ENCODE data around the gene USP22. TPM values are rescaled to one million over a fixed set of nuclear protein-coding genes. Genes with fewer than 3 reads are reported as not detected.
"Not testable (repeated sequence)": the region's sequence is repeated elsewhere in the genome, so short reads cannot be mapped to it uniquely, and the experiment has no call there.

Gene USP22
- total and polyA plus RNA-seq, 4 donors: 27.2 to 109 (median 58.1) TPM

GRCh38 chr17:21085707-21086106, 42.9 kb upstream of the USP22 start:
- Histone ChIP-seq H3K36me3 (ENCODE audit: control insufficient read depth in 4 of 4, insufficient read depth in 3 of 4, low read depth in 1 of 4, low read length in 3 of 4) (no peaks in the 10 kb centered on the region), H3K9me3 (ENCODE audit: control insufficient read depth in 4 of 4, low read length in 3 of 4) (no peaks in the 10 kb centered on the region), H3K27ac (ENCODE audit: low read depth in 1 of 2, low read length in 2 of 2) (no peak overlapping the region), H3K4me3 (ENCODE audit: low read depth in 1 of 3, low read length in 3 of 3) (no peak overlapping the region), H3K4me1 (ENCODE audit: control insufficient read depth in 4 of 4, insufficient read depth in 4 of 4, low read length in 3 of 4) (no peaks in the 10 kb centered on the region), H3K9ac (ENCODE audit: low read depth in 1 of 2, low read length in 2 of 2) (no peak overlapping the region), H3K27me3 (ENCODE audit: control insufficient read depth in 4 of 4, insufficient read depth in 4 of 4, low read length in 3 of 4) (peaks cover 0 to 5% (median 0%) of the 10 kb centered on the region in 4 donors)
- 89% methylated on average over 32 of the region's 32 CpGs for WGBS
- TF ChIP-seq FOXA2 (IDR thresholded peaks at IDR 0.05): no peak
- TF ChIP-seq REST (IDR thresholded peaks at IDR 0.05): no peak
- TF ChIP-seq HNF4A (conservative IDR thresholded peaks at IDR 0.05): no peak
- TF ChIP-seq FOXA1 (IDR thresholded peaks at IDR 0.05): no peak
- no peak for TF ChIP-seq TAF1 (conservative IDR thresholded peaks at IDR 0.05)
- no peak for TF ChIP-seq MAX (IDR thresholded peaks at IDR 0.05)
- TF ChIP-seq JUND (IDR thresholded peaks at IDR 0.05): no peak
- TF ChIP-seq GABPA (IDR thresholded peaks at IDR 0.05 in 1 of 2, conservative IDR thresholded peaks at IDR 0.05 in 1 of 2): no peak
- no peak for TF ChIP-seq EGR1 (IDR thresholded peaks at IDR 0.05; ENCODE audit: low read depth in 2 of 2)
- no peak for TF ChIP-seq YY1 (IDR thresholded peaks at IDR 0.05)
- no peak for TF ChIP-seq SP1 (IDR thresholded peaks at IDR 0.05)
- TF ChIP-seq NR2F2 (IDR thresholded peaks at IDR 0.05): no peak
- no peak for TF ChIP-seq ZBTB33 (IDR thresholded peaks at IDR 0.05)
- no peak for TF ChIP-seq CTCF (IDR thresholded peaks at IDR 0.05; ENCODE audit: low read depth, low read length, missing input control)
- TF ChIP-seq ATF3 (IDR thresholded peaks at IDR 0.05): no peak
- TF ChIP-seq RXRA (IDR thresholded peaks at IDR 0.05): no peak
- no peak for DNase-seq (ENCODE audit: low spot score)

- H3K27ac ChIP-seq (ENCODE audit: low read depth in 1 of 2, low read length in 2 of 2); H3K36me3 ChIP-seq (ENCODE audit: control insufficient read depth in 4 of 4, insufficient read depth in 3 of 4, low read depth in 1 of 4, low read length in 3 of 4); DNase-seq (ENCODE audit: low spot score); H3K9me3 ChIP-seq (ENCODE audit: control insufficient read depth in 4 of 4, low read length in 3 of 4); H3K9ac ChIP-seq (ENCODE audit: low read depth in 1 of 2, low read length in 2 of 2); H3K4me3 ChIP-seq (ENCODE audit: low read depth in 1 of 3, low read length in 3 of 3); H3K4me1 ChIP-seq (ENCODE audit: control insufficient read depth in 4 of 4, insufficient read depth in 4 of 4, low read length in 3 of 4); H3K27me3 ChIP-seq (ENCODE audit: control insufficient read depth in 4 of 4, insufficient read depth in 4 of 4, low read length in 3 of 4): not testable (repeated sequence)
- WGBS: 100% methylated on average over 1 of the region's 1 CpG
Observed at GRCh38 chr17:21085280-21085679, 42.5 kb upstream of the USP22 start.

Measured in liver (tissue), 9 donors.